A549 (cell line): ENCODE results near the gene AKR7A2.

Experiments
- BHLHE40 ChIP-seq: IDR thresholded peaks from 2 replicates; pipeline ENCODE4 v1.6.1; 2012; ENCODE audit warnings: low read depth, low read length, inconsistent platforms
- CBX8 ChIP-seq: fragments of 200-600 bp; sonication (generic); IDR thresholded peaks from 2 replicates; pipeline ENCODE4 v1.6.1; 2016
- CTCF ChIP-seq: fragments of >200 bp; sonication (Bioruptor Twin); formaldehyde crosslinking; IDR thresholded peaks from 3 replicates; pipeline ENCODE4 v1.5.1; 2016
- EP300 ChIP-seq, 2 experiments: fragments of >200 bp; sonication (Bioruptor Twin); formaldehyde crosslinking; IDR thresholded peaks; 2 replicates in 1 of 2; 3 replicates in 1 of 2; pipeline ENCODE4 v1.6.1; 2016 to 2017
- HDAC2 ChIP-seq: fragments of 200-600 bp; sonication (generic); IDR thresholded peaks from 2 replicates; pipeline ENCODE4 v1.6.1; 2016
- KDM1A ChIP-seq: fragments of 200-600 bp; sonication (generic); IDR thresholded peaks from 2 replicates; pipeline ENCODE4 v1.6.1; 2016; ENCODE audit warnings: low read depth, mild to moderate bottlenecking
- MAX ChIP-seq: IDR thresholded peaks from 2 replicates; pipeline ENCODE4 v1.6.1; 2012
- PHF8 ChIP-seq: fragments of 200-600 bp; sonication (generic); IDR thresholded peaks from 2 replicates; pipeline ENCODE4 v1.6.1; 2016; ENCODE audit warnings: low read depth, mild to moderate bottlenecking, antibody characterized with exemption, moderate library complexity, borderline replicate concordance
- POLR2A ChIP-seq: IDR thresholded peaks from 2 replicates; pipeline ENCODE4 v1.6.1; 2012; ENCODE audit warnings: mild to moderate bottlenecking, low read length
- RAD21 ChIP-seq, 2 experiments: fragments of >200 bp in 1 of 2; sonication (Bioruptor Twin) in 1 of 2; formaldehyde crosslinking in 1 of 2; IDR thresholded peaks in 1 of 2; conservative IDR thresholded peaks in 1 of 2; 2 replicates in 1 of 2; 3 replicates in 1 of 2; pipeline ENCODE4 v1.6.1; 2012 to 2018; ENCODE audit warnings: inconsistent platforms in 1 of 2
- RNF2 ChIP-seq: fragments of 200-600 bp; sonication (generic); IDR thresholded peaks from 2 replicates; pipeline ENCODE4 v1.6.1; 2016; ENCODE audit warnings: low read depth, mild to moderate bottlenecking, antibody characterized with exemption, moderate library complexity, borderline replicate concordance

- TF ChIP-seq MAX (no peak), CBX8 (no peak), CTCF (no peak), BHLHE40 (no peak), RAD21 (conservative IDR thresholded peaks at IDR 0.05 in 1 of 2, IDR thresholded peaks at IDR 0.05 in 1 of 2) (no peak), RNF2 (no peak), KDM1A (no peak), POLR2A (no peak), EP300 (IDR thresholded peaks at IDR 0.05) (no peak), HDAC2 (no peak), PHF8 (no peak)
These were observed 27.4 kb upstream of the AKR7A2 start for GRCh38 chr1:19339214-19339861.
